Right cardiac atrium (tissue), 5 donors: ENCODE data around the gene MRPL44. TPM values are rescaled to one million over a fixed set of nuclear protein-coding genes. Genes with fewer than 3 reads are reported as not detected.

Experiments
- ATAC-seq, 2 donors: fragments of 200-7000 bp; cut with Tn5 transposase; one replicate each; pipeline versions ENCODE4 v1.8.0 to v1.9.1; 2020; ENCODE audit warnings: moderate library complexity in 2 of 2, mild to moderate bottlenecking in 1 of 2
- DNase-seq, 3 donors: peaks; one replicate each; pipeline ENCODE4 v3.0.0-alpha.2; 2020
- H3K27ac ChIP-seq: one replicate; pipeline ENCODE4 v1.5.1; 2013; ENCODE audit warnings: mild to moderate bottlenecking, low read length, control low read depth, moderate library complexity
- H3K27me3 ChIP-seq: one replicate; pipeline ENCODE4 v1.6.1; 2013; ENCODE audit not compliant: control insufficient read depth, insufficient read depth
- H3K4me1 ChIP-seq: one replicate; pipeline ENCODE4 v1.6.1; 2013; ENCODE audit warnings: low read length; ENCODE audit not compliant: control insufficient read depth, insufficient read depth
- H3K4me3 ChIP-seq: one replicate; pipeline ENCODE4 v1.5.1; 2013; ENCODE audit warnings: low read length, control low read depth
- H3K9me3 ChIP-seq: one replicate; pipeline ENCODE4 v1.6.1; 2013; ENCODE audit warnings: low read length; ENCODE audit not compliant: control insufficient read depth
- WGBS: extraction: QIAGEN DNeasy Blood & Tissue Kit; methylation state at CpG from one replicate; pipeline ENCODE4 v1.1.7; 2013; 5-methylcytosine and 5-hydroxymethylcytosine counted together
- intact Hi-C, 4 donors: fragments of 100-400 bp; cut with DNase I; formaldehyde crosslinking; loops; one replicate each; pipeline versions ENCODE4 v1.11.0 to v1.14.0; 2022 to 2023
- polyA plus RNA-seq: library from polyadenylated mRNA; stranded (reverse); fragments of 200-250 nt; gene quantifications from one replicate; pipeline ENCODE4 v1.2.3, GENCODE V29; 2013
- total RNA-seq, 4 donors: library from RNA; stranded (reverse); fragmentation: NEBNext Ultra II Directional; extraction: Animal tissue kit (Norgen Biotek cat#: 25700); gene quantifications; one replicate each; pipeline ENCODE4 v1.2.1, GENCODE V29; 2021
- donor health status: healthy with polysubstance abuse.
- donor health status: DM: no; HTN: yes; CAD: no.
- donor health status: DM: no; HTN: no; CAD: no.
- donor health status: DM: no; HTN: yes; CAD: no; lungs with severe emphysema.
- donor health status: DM: yes; HTN: yes; CAD: no.

The MRPL44 gene
- total and polyA plus RNA-seq, 5 donors, result 22.0 to 34.9 (median 31.6) TPM

DNA sequence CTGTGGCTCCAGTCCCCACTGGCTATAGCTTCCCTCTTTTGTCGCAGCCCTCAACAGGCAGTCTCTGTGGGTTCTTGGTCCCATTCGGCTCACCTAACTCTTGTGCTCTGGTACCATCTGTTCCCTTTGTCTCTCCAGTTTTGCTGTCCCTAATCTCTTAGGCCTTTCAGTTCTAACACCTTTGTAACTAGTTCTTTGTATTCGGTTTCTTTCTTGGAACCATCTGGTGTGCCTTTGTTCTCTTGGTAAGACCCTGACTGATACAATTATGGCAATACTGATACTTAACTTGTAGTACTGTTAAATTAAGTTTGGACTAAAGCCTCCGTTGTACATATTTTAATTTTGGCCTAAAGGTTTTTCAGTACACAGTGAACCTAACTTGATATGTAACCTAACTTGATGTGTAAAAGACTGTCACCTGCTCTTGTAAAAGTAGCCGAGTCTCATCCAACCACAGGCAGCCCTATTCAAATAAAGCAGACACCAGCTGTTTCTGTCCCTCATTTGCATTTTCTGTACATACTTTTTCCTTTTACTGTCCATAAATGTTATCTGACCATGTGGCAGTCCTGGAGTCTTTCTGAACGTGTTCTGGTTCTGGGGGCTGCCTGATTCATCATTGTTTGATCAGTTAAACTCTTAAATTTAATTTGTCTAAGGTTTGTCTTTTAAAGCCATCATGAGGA is 4.8 kb upstream of the MRPL44 start:
- H3K4me1 ChIP-seq, result no peaks in the 10 kb centered on the region
- H3K4me3 ChIP-seq, result no peak overlapping the region
- no peaks in the 10 kb centered on the region for H3K27me3 ChIP-seq
- H3K27ac ChIP-seq, result no peak overlapping the region
- 84% methylated on average over 6 of the region's 6 CpGs for WGBS
- intact Hi-C loops, result no loop called here
- no peak for DNase-seq
- no peak for ATAC-seq
- H3K9me3 ChIP-seq, result no peaks in the 10 kb centered on the region

GRCh38 chr2:223954401-223954800 is 2.9 kb upstream of the MRPL44 start:
- Histone ChIP-seq H3K4me3 (no peak overlapping the region), H3K9me3 (no peaks in the 10 kb centered on the region), H3K27ac (no peak overlapping the region), H3K4me1 (no peaks in the 10 kb centered on the region), H3K27me3 (no peaks in the 10 kb centered on the region)
- intact Hi-C loops, result no loop called here
- no peak for DNase-seq
- WGBS, result 76% methylated on average over 3 of the region's 3 CpGs
- no peak for ATAC-seq

DNA sequence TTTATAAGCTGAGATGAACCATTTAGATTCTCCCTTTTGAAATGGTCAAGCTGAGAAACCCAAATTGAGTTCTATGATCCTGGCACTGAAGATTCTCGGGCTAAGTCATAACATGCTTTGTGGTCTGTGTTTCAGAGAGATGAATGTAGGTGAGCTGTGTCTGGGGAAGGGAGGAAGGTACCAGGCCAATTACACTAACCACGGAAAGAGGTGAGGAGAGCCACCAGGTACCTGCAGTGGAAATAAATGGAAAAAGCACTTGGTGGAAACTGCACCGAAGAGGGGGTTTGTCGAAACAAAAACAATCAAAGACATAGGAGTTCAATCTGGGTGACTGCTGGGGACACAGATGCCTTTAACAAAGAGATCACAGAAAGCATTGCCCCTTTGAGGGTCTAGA is 963 bp upstream of the MRPL44 start:
- no peaks in the 10 kb centered on the region for H3K9me3 ChIP-seq
- intact Hi-C loops, result no loop called here
- peak overlapping the region; percentile 70 for H3K27ac ChIP-seq
- H3K4me3 ChIP-seq, result peak overlapping the region; percentile 98
- DNase-seq, result no peak
- WGBS, result 83% methylated on average over 4 of the region's 4 CpGs
- peaks cover 2% of the 10 kb centered on the region for H3K4me1 ChIP-seq
- no peaks in the 10 kb centered on the region for H3K27me3 ChIP-seq
- ATAC-seq, result no peak

DNA sequence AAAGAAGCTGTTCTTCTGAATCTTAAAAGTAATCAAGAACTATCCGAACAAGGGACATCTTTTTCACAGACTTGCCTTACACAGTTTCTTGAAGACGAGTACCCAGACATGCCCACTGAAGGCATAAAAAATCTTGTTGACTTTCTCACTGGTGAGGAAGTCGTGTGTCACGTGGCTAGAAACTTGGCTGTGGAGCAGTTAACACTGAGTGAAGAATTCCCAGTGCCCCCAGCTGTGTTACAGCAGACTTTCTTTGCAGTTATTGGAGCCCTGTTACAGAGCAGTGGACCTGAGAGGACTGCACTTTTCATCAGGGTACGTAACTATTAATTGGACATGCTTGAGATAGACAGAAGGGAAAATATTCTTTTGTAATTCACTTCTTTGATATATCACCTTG is 2.4 kb downstream of the MRPL44 start:
- Histone ChIP-seq H3K4me1 (peaks cover 6% of the 10 kb centered on the region), H3K9me3 (no peaks in the 10 kb centered on the region), H3K4me3 (no peak overlapping the region), H3K27me3 (no peaks in the 10 kb centered on the region), H3K27ac (no peak overlapping the region)
- ATAC-seq (no peak), DNase-seq (no peak)
- 26% methylated on average over 5 of the region's 5 CpGs for WGBS
- intact Hi-C loops, result no loop called here

- no peak overlapping the region for H3K27ac ChIP-seq
- intact Hi-C loops, result loop anchor here in 1 of 4 donors (5.0 kb wide), 1 partner anchor 319 kb away; no protein-coding TSS in a partner anchor
- 87% methylated on average over 2 of the region's 2 CpGs for WGBS
Observed at GRCh38 chr2:223967981-223968380, 10.7 kb downstream of the MRPL44 start.

DNA sequence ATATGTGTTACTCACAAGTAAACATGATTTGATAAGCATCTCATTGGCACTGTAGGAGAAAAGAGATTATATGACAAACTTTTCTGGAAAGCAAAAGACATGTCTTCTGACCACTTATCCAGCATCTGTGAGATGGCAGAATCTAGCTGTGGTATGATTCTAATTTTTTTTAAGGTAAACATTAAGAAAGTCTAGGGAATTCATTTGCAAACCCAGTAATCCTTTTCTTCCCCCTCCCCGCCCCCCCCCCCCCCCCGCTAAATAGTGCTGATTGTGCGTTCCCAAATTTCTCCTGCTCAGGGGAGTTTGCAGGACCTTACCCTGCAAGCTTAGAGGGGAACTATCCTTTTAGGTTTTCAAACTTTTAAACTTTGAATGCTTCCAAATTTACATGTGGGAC is 12.1 kb downstream of the MRPL44 start:
- H3K4me3 ChIP-seq, result no peak overlapping the region
- DNase-seq (no peak), ATAC-seq (no peak)
- WGBS, result 22% methylated on average over 3 of the region's 3 CpGs
- no peaks in the 10 kb centered on the region for H3K4me1 ChIP-seq
- H3K9me3 ChIP-seq, result no peaks in the 10 kb centered on the region
- intact Hi-C loops, result loop anchor here in 1 of 4 donors (5.0 kb wide), 1 partner anchor 318 kb away; no protein-coding TSS in a partner anchor
- H3K27ac ChIP-seq, result no peak overlapping the region
- no peaks in the 10 kb centered on the region for H3K27me3 ChIP-seq

More at GRCh38 chr2:223967981-223968380, 10.7 kb downstream of the MRPL44 start:
- H3K4me1 ChIP-seq, result no peaks in the 10 kb centered on the region
- H3K9me3 ChIP-seq, result no peaks in the 10 kb centered on the region
- ATAC-seq (no peak), DNase-seq (no peak)
- no peak overlapping the region for H3K4me3 ChIP-seq
- H3K27me3 ChIP-seq, result no peaks in the 10 kb centered on the region

- H3K4me3 ChIP-seq, result no peak overlapping the region
- H3K27me3 ChIP-seq, result no peaks in the 10 kb centered on the region
- DNase-seq (no peak), ATAC-seq (no peak)
- intact Hi-C loops, result loop anchor here in 1 of 4 donors (5.0 kb wide), 1 partner anchor 317 kb away; no protein-coding TSS in a partner anchor
- 94% methylated on average over 1 of the region's 1 CpG for WGBS
- H3K9me3 ChIP-seq, result no peaks in the 10 kb centered on the region
- H3K27ac ChIP-seq, result no peak overlapping the region
- H3K4me1 ChIP-seq, result no peaks in the 10 kb centered on the region
Observed at GRCh38 chr2:223969856-223970255, 12.6 kb downstream of the MRPL44 start.

DNA sequence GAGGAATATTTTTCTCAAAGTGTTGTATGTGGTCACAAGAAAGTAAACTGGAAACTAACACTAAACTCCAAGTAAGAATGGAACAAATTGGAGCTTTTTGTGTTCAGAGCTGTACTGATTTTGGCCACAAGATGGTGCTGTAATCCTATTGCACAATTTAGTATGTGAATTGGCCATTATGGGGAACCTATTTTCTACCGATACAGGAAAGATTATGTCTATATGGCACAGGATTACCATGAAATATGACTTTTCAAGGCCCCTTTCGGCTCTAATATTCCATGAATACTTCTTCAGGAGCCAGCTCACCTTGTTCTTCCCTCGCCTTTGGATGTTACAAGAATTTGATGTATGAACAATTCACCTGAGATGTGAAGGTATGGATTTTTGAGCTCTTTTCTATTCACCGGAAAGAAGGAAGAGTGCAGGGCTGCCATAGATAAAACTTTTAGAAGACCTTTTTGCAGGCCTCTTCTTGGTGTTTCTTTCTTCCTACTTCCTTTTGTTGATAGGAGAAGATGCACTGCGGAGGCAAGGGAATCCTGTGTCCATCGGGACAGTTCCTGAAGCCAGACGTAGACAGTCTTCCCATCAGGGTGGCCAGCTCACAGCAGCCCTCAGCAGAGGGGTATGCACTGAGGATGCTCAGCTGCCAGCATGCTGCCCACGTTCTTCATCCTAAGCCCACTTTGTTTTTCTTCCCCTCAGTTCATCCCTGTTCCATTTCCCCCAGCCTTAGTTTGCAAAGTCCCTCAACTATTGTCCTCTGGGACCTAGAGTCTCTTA is 13.3 kb downstream of the MRPL44 start:
- H3K27ac ChIP-seq, result no peak overlapping the region
- ATAC-seq (peak; percentile 51 to 52), DNase-seq (no peak)
- no peaks in the 10 kb centered on the region for H3K9me3 ChIP-seq
- intact Hi-C loops, result no loop called here
- H3K4me1 ChIP-seq, result no peaks in the 10 kb centered on the region
- no peak overlapping the region for H3K4me3 ChIP-seq
- no peaks in the 10 kb centered on the region for H3K27me3 ChIP-seq
- 62% methylated on average over 8 of the region's 8 CpGs for WGBS

DNA sequence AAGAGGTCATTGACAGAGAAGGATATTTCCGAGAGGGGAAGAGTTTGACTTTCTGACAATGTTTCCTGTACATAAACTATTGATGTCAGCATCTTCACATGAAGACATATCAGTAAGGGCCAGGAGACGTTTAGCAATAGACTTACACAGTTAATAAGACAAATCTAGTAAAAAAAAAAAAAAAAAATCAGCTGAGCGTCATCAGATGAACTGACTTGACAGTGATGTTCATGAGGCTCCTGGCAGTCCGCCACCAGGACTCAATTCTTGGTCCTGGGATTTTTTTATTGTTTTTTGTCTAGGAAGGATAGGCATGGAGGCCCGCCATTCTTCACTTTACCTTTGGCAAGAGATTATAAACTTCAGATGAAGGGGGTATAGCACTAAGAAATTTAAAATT is 14.5 kb downstream of the MRPL44 start:
- intact Hi-C loops, result no loop called here
- Histone ChIP-seq H3K9me3 (no peaks in the 10 kb centered on the region), H3K27me3 (no peaks in the 10 kb centered on the region), H3K4me3 (no peak overlapping the region), H3K27ac (no peak overlapping the region), H3K4me1 (no peaks in the 10 kb centered on the region)
- 83% methylated on average over 5 of the region's 5 CpGs for WGBS
- ATAC-seq (no peak), DNase-seq (no peak)

DNA sequence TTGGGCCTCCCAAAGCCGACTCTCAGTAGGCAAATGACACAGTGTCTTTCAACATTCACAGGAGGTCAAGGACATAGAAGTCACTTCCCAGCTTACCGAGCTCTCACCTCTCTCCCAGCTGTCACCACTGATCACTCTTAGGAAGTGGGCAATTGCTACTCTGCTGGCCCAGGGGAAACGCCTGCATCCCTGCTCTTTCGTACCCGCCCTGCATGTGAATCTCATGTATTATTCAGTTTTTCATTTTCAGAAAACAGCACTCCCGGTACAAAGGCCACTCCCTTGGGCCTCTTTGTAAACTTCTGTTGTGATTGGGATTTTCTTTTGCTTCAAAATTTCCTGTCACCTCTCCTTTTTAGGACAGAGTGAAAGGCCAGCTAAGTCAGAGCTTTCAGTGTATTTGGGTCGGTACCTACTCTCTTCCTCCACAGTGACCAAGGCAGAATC is 15.4 kb downstream of the MRPL44 start:
- intact Hi-C loops, result no loop called here
- Histone ChIP-seq H3K4me1 (no peaks in the 10 kb centered on the region), H3K9me3 (no peaks in the 10 kb centered on the region), H3K27ac (no peak overlapping the region), H3K4me3 (no peak overlapping the region), H3K27me3 (no peaks in the 10 kb centered on the region)
- 70% methylated on average over 7 of the region's 7 CpGs for WGBS
- ATAC-seq (no peak), DNase-seq (no peak)

- H3K27ac ChIP-seq, result no peak overlapping the region
- H3K4me3 ChIP-seq, result no peak overlapping the region
- ATAC-seq (no peak), DNase-seq (no peak)
- no peaks in the 10 kb centered on the region for H3K27me3 ChIP-seq
- H3K9me3 ChIP-seq, result no peaks in the 10 kb centered on the region
- H3K4me1 ChIP-seq, result no peaks in the 10 kb centered on the region
- WGBS, result 95% methylated on average over 3 of the region's 3 CpGs
- intact Hi-C loops, result no loop called here
Observed at GRCh38 chr2:223973606-223974005, 16.3 kb downstream of the MRPL44 start.
